Osteoblast (primary cell): Measurements from ENCODE around the gene ITPKC. TPM values are rescaled to one million over a fixed set of nuclear protein-coding genes. Genes with fewer than 3 reads are reported as not detected.

ENCODE experiments used
- DNase-seq: peaks from one replicate; pipeline ENCODE4 v3.0.0; 2011; ENCODE audit warnings: low spot score, mixed read lengths; ENCODE audit not compliant: insufficient read length; ENCODE audit errors: missing footprints
- H2AFZ ChIP-seq: 2 replicates; pipeline ENCODE4 v1.6.0; 2011; ENCODE audit warnings: mild to moderate bottlenecking, low read length
- H3K27ac ChIP-seq: 2 replicates; pipeline ENCODE4 v1.5.1; 2011; ENCODE audit warnings: mild to moderate bottlenecking, low read depth, low read length, moderate library complexity
- H3K27me3 ChIP-seq: 2 replicates; pipeline ENCODE4 v1.6.0; 2012; ENCODE audit warnings: mild to moderate bottlenecking, control low read depth, inconsistent platforms, low read length, moderate library complexity; ENCODE audit not compliant: insufficient read depth
- H3K36me3 ChIP-seq: 2 replicates; pipeline ENCODE4 v1.5.1; 2011; ENCODE audit warnings: mild to moderate bottlenecking, low read length, control low read depth, moderate library complexity; ENCODE audit not compliant: insufficient read depth
- H3K4me1 ChIP-seq: 2 replicates; pipeline ENCODE4 v1.5.1; 2011; ENCODE audit warnings: mild to moderate bottlenecking, low read length, control low read depth, moderate library complexity; ENCODE audit not compliant: insufficient read depth
- H3K4me2 ChIP-seq: 2 replicates; pipeline ENCODE4 v1.6.0; 2011; ENCODE audit warnings: mild to moderate bottlenecking, low read length; ENCODE audit not compliant: insufficient read depth
- H3K4me3 ChIP-seq: fragments of 200-600 bp; sonication (generic); 3 replicates; pipeline ENCODE4 v1.5.1; 2012; ENCODE audit warnings: mild to moderate bottlenecking, low read length, inconsistent platforms; ENCODE audit not compliant: insufficient read depth
- H3K79me2 ChIP-seq: 2 replicates; pipeline ENCODE4 v1.6.0; 2012; ENCODE audit warnings: mild to moderate bottlenecking, low read length, control low read depth, inconsistent platforms; ENCODE audit not compliant: insufficient read depth
- H3K9me3 ChIP-seq: 2 replicates; pipeline ENCODE4 v1.5.1; 2011; ENCODE audit warnings: low read depth, low read length, control low read depth
- H4K20me1 ChIP-seq: 2 replicates; pipeline ENCODE4 v1.6.0; 2012; ENCODE audit warnings: mild to moderate bottlenecking, low read length, control low read depth; ENCODE audit not compliant: insufficient read depth
- total RNA-seq: library from RNA; depleted of rRNA; stranded (reverse); fragments of >200 nt; gene quantifications from 2 replicates; pipeline ENCODE4 v1.2.3, GENCODE V29; 2012
- TF ChIP-seq, protein P1 (sequence below): IDR thresholded peaks from 2 replicates; pipeline ENCODE4 v1.5.1; 2011; ENCODE audit warnings: mild to moderate bottlenecking, low read depth, low read length, moderate library complexity; ENCODE audit errors: extremely low read depth

Gene ITPKC
- total RNA-seq, 1 donor: 9.8 TPM

DNA sequence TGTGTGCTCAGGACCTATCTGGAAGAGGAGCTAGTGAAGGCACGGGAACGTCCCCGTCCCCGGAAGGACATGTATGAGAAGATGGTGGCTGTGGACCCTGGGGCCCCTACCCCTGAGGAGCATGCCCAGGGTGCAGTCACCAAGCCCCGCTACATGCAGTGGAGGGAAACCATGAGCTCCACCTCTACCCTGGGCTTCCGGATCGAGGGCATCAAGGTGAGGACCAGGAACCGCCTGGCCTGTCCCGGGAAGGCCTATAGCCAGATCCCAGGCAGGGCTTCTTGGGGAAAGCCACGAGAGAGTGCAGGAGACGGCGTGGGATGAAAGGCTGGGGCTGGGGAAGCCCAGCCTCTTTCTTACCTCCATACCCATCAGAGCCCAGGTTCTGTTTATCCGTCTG is 16.2 kb downstream of the ITPKC start:
- Histone ChIP-seq H3K9me3 (no peaks in the 10 kb centered on the region), H2AFZ (no peak overlapping the region), H3K27ac (no peak overlapping the region), H3K36me3 (peaks cover 62% of the 10 kb centered on the region), H3K4me2 (no peak overlapping the region), H4K20me1 (no peaks in the 10 kb centered on the region), H3K4me1 (no peaks in the 10 kb centered on the region), H3K27me3 (no peaks in the 10 kb centered on the region), H3K79me2 (no peaks in the 10 kb centered on the region), H3K4me3 (no peak overlapping the region)
- TF ChIP-seq, protein P1, sequence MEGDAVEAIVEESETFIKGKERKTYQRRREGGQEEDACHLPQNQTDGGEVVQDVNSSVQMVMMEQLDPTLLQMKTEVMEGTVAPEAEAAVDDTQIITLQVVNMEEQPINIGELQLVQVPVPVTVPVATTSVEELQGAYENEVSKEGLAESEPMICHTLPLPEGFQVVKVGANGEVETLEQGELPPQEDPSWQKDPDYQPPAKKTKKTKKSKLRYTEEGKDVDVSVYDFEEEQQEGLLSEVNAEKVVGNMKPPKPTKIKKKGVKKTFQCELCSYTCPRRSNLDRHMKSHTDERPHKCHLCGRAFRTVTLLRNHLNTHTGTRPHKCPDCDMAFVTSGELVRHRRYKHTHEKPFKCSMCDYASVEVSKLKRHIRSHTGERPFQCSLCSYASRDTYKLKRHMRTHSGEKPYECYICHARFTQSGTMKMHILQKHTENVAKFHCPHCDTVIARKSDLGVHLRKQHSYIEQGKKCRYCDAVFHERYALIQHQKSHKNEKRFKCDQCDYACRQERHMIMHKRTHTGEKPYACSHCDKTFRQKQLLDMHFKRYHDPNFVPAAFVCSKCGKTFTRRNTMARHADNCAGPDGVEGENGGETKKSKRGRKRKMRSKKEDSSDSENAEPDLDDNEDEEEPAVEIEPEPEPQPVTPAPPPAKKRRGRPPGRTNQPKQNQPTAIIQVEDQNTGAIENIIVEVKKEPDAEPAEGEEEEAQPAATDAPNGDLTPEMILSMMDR: no peak
- DNase-seq: no peak

DNA sequence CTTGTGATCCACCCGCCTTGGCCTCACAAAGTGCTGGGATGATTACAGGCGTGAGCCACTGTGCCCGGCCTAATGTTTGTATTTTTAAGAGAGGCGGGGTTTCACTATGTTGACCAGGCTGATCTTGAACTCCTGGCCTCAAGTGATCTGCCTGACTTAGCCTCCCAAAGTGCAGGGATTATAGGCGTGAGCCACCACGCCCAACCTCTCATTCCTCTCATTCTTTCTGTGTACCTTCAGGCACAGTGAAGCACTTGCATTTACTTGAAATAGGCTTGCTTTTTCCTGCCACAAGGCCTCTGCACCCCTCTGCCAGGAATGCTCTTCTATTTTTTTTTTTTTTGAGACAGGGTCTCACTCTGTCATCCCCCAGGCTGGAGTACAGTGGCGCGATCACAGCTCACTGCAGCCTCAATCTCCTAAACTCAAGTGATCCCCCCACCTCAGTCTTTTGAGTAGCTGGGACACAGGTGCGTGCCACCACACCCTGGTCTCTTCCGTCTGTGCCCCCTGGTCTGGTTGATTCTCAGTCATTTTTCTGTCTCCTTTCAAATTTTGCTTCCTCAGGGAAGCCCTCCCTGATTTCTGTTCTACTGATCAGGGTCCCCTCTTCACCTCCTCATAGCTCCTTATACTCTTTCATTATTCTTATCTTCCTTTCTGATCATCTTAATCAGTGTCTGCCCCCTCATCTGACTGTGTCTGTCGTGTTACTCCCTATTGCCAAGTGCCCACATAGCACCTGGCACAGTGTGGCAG is 18.3 kb downstream of the ITPKC start:
- H3K36me3 ChIP-seq: peaks cover 63% of the 10 kb centered on the region
- H3K27me3 ChIP-seq: no peaks in the 10 kb centered on the region
- no peak overlapping the region for H3K4me2 ChIP-seq
- no peaks in the 10 kb centered on the region for H3K79me2 ChIP-seq
- no peaks in the 10 kb centered on the region for H3K9me3 ChIP-seq
- TF ChIP-seq, protein P1: no peak
- H2AFZ ChIP-seq: no peak overlapping the region
- no peak overlapping the region for H3K27ac ChIP-seq
- H3K4me1 ChIP-seq: no peaks in the 10 kb centered on the region
- no peaks in the 10 kb centered on the region for H4K20me1 ChIP-seq
- no peak overlapping the region for H3K4me3 ChIP-seq
- no peak for DNase-seq

DNA sequence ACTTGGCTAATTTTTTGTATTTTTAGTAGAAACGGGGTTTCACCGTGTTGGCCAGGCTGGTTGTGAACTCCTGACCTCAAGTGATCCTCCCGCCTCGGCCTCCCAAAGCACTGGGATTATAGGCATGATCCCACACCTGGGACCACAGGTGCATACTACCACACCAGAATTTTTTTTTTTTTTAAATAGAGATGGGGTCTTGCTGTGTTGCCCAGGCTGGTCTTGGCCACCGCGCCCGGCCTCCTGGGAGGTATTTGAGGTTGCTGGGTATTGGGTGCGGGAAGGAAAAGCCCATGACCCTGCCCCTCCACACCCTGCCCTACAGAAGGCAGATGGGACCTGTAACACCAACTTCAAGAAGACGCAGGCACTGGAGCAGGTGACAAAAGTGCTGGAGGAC is 19.7 kb downstream of the ITPKC start:
- TF ChIP-seq, protein P1: no peak
- Histone ChIP-seq H3K4me3 (no peak overlapping the region), H3K27me3 (no peaks in the 10 kb centered on the region), H3K79me2 (no peaks in the 10 kb centered on the region), H3K9me3 (no peaks in the 10 kb centered on the region), H2AFZ (no peak overlapping the region), H3K4me2 (no peak overlapping the region), H3K4me1 (no peaks in the 10 kb centered on the region), H3K27ac (no peak overlapping the region), H4K20me1 (no peaks in the 10 kb centered on the region), H3K36me3 (peaks cover 52% of the 10 kb centered on the region)
- DNase-seq: no peak

DNA sequence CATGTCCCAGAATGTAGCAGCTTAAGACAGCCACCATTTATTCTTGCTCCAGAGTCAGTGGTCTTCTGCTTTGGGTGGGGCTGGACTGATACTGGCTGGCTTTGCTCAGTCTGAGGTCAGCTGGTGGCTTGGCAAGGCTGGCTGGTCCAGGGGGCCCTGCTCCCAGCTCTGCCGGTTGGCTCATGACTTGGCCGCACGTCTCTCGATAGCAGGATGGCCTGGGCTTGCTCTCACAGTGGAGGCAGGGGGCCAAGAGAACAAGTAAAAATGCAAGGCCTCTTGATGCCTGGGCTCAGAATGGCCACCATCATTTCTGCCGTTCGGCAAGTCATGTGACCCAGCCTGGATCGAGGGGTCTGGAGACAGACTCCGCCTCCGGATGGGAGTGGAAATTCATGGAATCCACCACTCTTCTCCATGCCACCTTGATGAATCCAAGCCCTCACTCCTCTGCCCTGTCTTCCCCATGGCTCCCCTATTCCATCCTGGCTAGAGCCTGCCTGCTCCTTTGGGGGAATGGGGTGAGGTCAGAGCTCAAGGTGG is 20.3 kb downstream of the ITPKC start:
- DNase-seq: no peak
- no peaks in the 10 kb centered on the region for H3K27me3 ChIP-seq
- peaks cover 52% of the 10 kb centered on the region for H3K36me3 ChIP-seq
- TF ChIP-seq, protein P1: no peak
- H3K79me2 ChIP-seq: no peaks in the 10 kb centered on the region
- H3K4me3 ChIP-seq: no peak overlapping the region
- no peaks in the 10 kb centered on the region for H3K4me1 ChIP-seq
- H3K9me3 ChIP-seq: no peaks in the 10 kb centered on the region
- no peak overlapping the region for H2AFZ ChIP-seq
- H4K20me1 ChIP-seq: no peaks in the 10 kb centered on the region
- no peak overlapping the region for H3K27ac ChIP-seq
- no peak overlapping the region for H3K4me2 ChIP-seq
